ENCODE data around the gene ISCA1. TPM values are rescaled to one million over a fixed set of nuclear protein-coding genes. Genes with fewer than 3 reads are reported as not detected.

The ISCA1 gene
- polyA plus RNA-seq, 1 donor = 26.4 TPM

- no peak for DNase-seq (ENCODE audit: low read depth)
Measured at GRCh38 chr9:86285261-86285660, 2.9 kb upstream of the ISCA1 start.

DNA sequence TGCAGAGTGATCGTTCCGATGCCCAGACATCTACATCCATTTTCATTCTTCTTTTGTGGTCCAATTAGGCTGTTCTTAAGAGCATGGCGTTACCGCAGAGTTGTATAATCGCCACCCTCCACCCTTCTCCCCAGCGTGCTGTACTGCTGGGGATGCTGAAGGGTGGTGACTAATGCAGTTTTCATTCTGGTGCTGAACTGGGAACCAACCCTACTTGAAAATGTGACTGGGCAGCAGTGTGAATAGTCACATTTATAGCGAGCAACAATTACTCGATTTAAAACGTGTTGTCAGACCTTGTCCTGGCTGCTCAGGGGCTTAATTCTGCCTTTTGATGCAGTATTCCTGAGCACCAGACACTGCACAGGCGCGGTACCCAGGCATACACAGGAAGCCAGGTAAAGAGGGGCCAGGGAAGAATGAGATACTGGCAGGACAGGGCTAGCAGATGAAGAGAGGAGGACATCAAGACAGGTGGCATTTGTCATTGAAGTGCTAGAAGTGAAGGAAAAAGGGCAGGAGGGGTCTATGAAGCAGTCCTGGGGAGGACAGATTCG, 719 bp upstream of the ISCA1 start:
- DNase-seq (ENCODE audit: low read depth) = no peak

DNA sequence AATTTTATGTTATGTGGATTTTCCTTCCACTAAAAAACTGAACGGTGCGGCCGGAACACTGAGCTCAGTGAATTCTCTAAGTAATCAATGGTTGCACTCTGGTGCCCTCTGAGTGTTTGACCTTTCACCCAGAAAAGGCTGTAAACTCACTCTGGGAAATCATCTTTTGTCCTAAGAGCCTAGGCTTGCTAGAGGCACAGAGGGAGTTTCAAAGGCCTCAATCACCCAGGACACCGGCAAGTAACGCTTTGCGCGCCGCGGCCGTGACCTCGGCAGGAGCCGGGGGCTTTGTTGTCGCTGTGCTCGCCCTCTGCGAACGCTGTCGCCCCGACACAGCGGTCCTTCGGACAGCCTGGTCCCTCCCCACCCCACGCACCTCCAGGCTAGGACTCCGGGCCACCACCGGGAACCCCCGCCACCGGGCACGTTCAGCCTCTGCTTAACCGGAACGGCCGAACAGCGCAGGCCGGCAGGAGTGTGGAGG, 703 bp downstream of the ISCA1 start:
- no peak for DNase-seq (ENCODE audit: low read depth)

- no peak for DNase-seq (ENCODE audit: low read depth)
Measured at GRCh38 chr9:86280580-86280979, 1.8 kb downstream of the ISCA1 start.

DNA sequence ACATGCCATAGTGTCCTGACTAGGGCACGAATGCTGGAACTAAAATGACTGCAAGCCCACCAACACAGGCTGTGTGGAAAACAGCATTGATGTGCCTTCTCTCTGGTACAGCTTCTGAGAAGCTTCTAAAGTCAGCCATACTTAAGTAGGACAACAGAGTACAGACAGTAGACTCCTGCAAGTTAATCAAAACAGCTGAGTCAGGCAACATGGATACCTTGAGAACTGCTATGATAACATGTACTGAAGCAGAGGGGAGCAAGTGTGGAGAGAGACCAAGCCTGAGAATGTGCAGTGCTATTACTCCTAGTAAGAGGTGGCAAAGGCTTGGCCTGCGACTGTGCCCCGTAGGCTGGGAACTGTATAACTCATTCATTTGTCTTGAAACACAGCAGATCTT, 2.5 kb downstream of the ISCA1 start:
- DNase-seq (ENCODE audit: low read depth) = no peak

DNA sequence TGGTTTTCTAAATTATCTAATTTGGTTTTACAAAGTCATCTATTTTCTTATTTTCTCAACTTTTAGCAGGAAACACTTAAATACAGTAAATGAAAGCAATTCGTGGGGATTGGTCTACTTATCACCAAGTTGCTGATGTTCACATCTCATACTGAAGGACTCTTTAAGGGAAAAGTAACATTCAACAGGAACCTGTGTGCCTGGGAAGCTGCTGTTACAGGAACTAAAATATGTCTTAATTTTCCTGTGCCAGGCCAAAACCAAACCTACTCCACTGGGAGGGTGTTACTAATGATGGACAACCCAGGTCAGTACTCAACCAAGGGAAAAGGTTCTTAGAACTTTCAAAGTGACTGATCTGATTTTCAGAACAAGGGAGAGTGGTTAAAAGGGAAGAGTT, 5.3 kb downstream of the ISCA1 start:
- DNase-seq (ENCODE audit: low read depth) = no peak

- no peak for DNase-seq (ENCODE audit: low read depth)
Measured at GRCh38 chr9:86275962-86276361, 6.4 kb downstream of the ISCA1 start.

- DNase-seq (ENCODE audit: low read depth) = no peak
Measured at GRCh38 chr9:86274821-86275643, 7.3 kb downstream of the ISCA1 start.

DNA sequence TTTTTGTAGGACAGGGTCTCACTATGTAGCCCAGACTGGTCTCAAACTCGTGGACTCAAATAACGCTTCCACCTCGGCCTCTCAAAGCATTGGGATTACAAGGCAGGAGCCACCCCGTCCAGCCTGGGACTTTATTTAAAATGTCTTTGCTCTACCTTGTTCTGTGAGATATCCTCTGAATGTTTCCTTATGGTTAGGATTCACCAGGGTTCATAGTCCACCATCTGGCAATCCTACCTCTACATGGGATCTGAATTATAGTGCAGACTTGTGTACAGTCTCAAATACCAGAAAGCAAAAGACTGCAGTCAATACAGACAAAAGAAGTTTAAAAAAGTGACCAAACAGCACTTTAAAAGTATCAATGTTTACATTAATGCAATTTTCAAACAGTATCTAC, 10.1 kb downstream of the ISCA1 start:
- no peak for DNase-seq (ENCODE audit: low read depth)

DNA sequence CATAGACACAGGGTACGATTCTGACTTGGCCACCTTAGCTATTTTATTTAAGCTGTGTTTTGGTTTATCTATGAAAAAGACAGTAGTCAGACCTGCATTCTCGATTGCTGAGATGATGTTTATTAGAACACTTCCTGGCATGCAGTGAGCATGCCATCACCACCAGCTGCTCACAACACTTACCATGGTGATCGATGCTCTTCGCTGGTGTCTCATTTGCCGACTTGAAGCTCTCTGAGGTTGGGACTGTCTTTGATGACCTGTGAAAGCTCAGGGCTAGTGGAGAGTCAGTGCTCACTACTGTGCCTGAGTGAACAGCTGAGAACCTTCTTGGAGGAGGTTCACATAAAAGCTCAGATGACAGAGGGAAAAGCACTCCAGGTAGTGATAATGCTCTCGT, 18.5 kb downstream of the ISCA1 start:
- DNase-seq (ENCODE audit: low read depth) = no peak

GRCh38 chr9:86262492-86262891, 19.8 kb downstream of the ISCA1 start:
- no peak for DNase-seq (ENCODE audit: low read depth)

DNA sequence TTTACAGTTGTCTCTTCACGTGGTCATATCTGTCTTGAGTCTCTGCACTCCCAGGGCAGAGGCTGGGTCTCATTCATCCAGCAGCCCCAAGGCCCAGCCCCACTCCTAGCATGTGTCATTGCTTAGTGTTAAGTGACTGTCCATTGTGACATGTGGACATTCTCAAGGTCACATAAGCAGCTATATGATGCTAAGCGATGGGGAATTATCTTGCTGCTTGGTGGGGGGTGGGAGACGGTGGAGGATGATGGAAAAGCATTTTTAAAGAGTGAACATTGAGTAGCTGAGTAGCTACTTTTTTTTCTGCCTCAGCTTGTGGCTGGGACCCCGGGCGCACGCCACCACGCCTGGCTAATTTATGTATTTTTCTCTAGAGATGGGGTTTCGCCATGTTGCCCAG, 22.8 kb downstream of the ISCA1 start, which contains the start of gene C9orf153:
Gene C9orf153, minus strand, starts transcription at position 101 of the 400 bp plus-strand sequence. CDS start 30,054 bp downstream, outside the sequence.
- DNase-seq (ENCODE audit: low read depth) = no peak

GRCh38 chr9:86257391-86257790, 24.9 kb downstream of the ISCA1 start:
- DNase-seq (ENCODE audit: low read depth) = no peak

- no peak for DNase-seq (ENCODE audit: low read depth)
Measured at GRCh38 chr9:86256653-86257052, 25.7 kb downstream of the ISCA1 start.

GRCh38 chr9:86253577-86253976, 28.8 kb downstream of the ISCA1 start:
- DNase-seq (ENCODE audit: low read depth) = no peak

GRCh38 chr9:86252870-86253269, 29.5 kb downstream of the ISCA1 start:
- no peak for DNase-seq (ENCODE audit: low read depth)

DNA sequence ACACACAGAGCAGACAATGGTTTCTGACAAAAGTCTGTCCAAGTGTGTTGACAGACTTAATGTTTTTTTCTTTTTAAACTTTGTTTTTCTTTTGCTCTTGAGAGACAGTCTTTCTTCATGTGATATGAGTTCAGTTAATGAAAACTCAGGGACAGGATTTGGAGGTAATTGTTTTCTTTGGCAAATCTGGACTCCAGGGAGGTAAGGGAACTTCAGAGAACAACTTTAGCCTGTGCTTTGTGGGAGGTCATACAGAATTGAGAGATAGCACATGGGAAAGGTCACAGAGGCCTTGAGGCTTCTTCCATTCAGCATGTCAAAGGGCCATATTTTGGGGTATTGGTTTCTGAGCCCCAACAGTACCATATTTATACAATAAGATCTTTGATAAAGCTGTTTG, 32.2 kb downstream of the ISCA1 start:
- DNase-seq (ENCODE audit: low read depth) = no peak

- DNase-seq (ENCODE audit: low read depth) = no peak
Measured at GRCh38 chr9:86248746-86249145, 33.6 kb downstream of the ISCA1 start.

DNA sequence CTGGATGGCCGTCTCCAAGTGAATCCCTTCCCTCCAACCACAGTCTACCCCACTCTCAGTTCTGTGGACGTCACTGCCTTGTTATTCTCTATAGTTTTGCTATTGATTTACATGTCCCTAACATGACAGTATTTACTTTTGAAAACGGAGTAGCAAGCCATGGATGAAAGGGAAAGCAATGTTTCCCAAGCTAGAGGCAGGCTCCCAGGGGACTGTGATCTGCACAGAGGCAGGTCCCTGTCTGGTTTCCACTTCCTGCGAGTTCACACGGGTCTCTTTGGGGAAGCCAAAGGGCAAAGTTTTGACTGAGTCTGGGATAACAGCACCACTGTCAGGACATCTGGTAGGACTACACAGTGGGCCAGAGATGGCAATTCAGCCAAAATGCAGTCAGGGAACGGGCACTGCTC, 35.6 kb downstream of the ISCA1 start:
- DNase-seq (ENCODE audit: low read depth) = no peak

- no peak for DNase-seq (ENCODE audit: low read depth)
Measured at GRCh38 chr9:86242071-86242470, 40.3 kb downstream of the ISCA1 start.

DNA sequence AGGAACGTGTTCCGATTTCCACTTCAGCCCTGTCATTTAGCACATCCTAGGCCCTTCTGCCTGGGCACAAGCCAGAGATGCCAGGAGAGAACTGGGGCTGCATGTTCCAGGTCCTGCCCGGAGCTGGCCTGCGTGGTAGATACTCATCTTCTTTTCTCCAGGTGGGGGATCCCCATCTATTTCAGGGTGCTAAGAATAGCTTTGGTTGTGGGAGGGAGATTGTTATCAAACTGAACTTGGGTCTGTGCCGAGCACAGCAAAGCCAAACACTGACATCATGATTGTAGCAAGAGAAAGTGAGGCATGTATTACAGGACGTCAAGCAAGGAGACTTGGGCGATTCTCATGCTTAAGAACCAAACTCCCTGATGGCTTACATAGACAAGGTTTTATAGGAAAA, 41.1 kb downstream of the ISCA1 start:
- DNase-seq (ENCODE audit: low read depth) = no peak

DNA sequence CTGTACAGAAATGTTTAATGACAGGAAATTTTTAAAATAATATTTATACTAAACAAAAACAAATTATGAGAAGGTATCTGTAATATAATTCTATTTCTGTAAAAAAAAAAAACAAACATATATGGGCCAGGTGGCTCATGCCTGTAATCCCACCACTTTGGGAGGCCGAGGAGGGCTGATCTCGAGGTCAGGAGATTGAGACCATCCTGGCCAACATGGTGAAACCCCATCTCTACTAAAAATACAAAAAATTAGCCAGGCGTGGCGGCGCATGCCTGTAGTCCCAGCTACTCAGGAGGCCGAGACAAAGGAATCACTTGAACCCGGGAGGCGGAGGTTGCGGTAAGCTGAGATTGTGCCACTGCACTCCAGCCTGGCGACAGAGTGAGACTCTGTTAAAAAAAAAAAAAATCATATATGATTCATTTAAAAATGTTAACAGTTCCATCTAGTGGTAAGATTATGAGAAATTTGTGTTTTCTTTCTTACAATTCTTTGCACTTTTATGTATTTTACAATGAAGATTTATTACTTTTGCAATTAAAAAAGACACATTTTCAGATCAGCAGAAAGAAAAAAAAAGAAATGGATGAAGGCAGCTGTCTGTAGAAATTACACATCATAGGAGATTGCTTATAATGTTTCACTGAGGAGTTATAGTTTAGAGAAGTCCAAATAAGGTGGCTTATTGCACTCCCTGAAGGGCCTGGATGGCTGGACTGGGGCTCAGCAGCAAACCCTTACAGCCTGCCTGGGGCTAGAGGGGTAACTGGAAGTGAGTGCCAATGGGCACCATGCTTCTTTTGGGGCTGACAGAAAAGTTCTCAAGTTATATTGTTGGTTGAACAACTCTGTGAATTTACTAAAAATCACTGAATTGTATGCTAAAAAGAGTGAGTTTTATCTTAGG, 43.2 kb downstream of the ISCA1 start:
- DNase-seq (ENCODE audit: low read depth) = no peak
